Measurements from ENCODE around the gene MYO1D. TPM values are rescaled to one million over a fixed set of nuclear protein-coding genes. Genes with fewer than 3 reads are reported as not detected.

Gene MYO1D
- total RNA-seq, 1 donor from 2014 or later = 12.1 TPM

DNA sequence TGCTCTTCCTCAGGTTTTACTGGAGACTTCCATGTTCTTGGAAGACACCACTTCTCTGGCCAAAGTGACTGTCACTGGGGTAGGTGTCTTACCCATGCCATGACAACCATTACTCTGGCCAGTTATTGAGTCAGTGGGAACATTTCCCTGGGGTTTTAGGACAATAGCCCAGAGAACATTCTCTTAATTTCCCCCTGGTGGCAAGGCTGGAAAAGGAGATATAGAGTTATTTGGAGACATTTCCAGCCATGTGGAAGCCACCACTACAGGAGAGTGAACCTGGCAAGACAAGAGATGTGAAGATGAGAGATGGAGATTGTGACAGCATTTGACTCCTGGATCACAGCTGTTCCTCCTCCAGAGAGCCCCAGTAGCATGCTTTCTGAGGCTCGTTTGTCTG, 283.9 kb downstream of the MYO1D start:
- Mint-ChIP-seq H3K9me3 (no peaks in the 10 kb centered on the region), H3K27ac (no peak overlapping the region), H3K4me1 (ENCODE audit: low read depth) (peaks cover 19% of the 10 kb centered on the region), H3K27me3 (ENCODE audit: insufficient read depth) (peaks cover 4% of the 10 kb centered on the region), H3K4me3 (no peak overlapping the region), H3K36me3 (ENCODE audit: low read depth) (no peaks in the 10 kb centered on the region)
- DNase-seq (ENCODE audit: low spot score) = no peak
- intact Hi-C loops (cut with micrococcal nuclease) = no loop called here

DNA sequence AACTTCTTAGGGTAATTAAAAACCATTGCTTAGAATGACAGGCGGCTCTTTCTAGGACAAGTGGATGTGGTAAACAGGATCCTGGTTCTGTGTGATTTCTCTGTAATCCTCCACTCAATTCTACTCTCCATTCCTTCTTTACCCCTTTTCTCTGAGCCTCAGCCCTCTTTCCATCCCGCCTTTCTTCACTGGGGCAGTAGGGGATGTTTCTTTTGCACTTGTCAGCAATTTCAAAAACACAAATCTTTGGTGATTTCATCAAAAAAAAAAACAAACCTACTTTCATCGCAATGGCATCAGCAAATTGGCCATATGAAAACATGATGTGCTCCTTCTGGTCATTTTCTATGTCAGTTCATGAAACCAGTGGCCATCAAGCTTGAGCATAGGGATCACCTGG, 285.5 kb downstream of the MYO1D start:
- H3K27ac Mint-ChIP-seq = no peak overlapping the region
- DNase-seq (ENCODE audit: low spot score) = no peak
- H3K9me3 Mint-ChIP-seq = no peaks in the 10 kb centered on the region
- H3K36me3 Mint-ChIP-seq (ENCODE audit: low read depth) = peaks cover 1% of the 10 kb centered on the region
- H3K4me3 Mint-ChIP-seq = no peak overlapping the region
- intact Hi-C loops (cut with micrococcal nuclease) = no loop called here
- peaks cover 10% of the 10 kb centered on the region for H3K4me1 Mint-ChIP-seq (ENCODE audit: low read depth)
- H3K27me3 Mint-ChIP-seq (ENCODE audit: insufficient read depth) = peaks cover 7% of the 10 kb centered on the region

DNA sequence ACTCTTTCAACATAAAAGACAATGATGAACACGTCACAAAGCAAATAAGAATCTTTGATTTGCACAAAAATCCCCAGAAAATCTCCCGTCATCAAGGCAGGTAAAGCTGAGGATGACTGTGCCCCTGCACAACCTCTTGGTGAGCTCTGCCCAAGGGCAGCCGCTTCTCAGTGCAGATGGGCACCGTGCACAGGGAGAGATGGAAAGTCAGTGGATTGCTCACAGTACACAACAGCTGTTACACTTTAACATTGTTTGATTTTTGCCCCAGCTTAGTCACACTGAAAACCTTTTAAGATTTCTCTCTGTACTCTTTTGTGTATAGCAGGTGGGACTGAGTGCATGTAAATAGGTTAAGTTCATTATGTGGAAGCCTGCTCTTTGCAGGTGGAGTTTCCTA, 285.9 kb downstream of the MYO1D start:
- DNase-seq (ENCODE audit: low spot score) = no peak
- Mint-ChIP-seq H3K4me1 (ENCODE audit: low read depth) (peaks cover 8% of the 10 kb centered on the region), H3K27ac (no peak overlapping the region), H3K36me3 (ENCODE audit: low read depth) (peaks cover 1% of the 10 kb centered on the region), H3K9me3 (no peaks in the 10 kb centered on the region), H3K27me3 (ENCODE audit: insufficient read depth) (peaks cover 7% of the 10 kb centered on the region), H3K4me3 (no peak overlapping the region)
- intact Hi-C loops (cut with micrococcal nuclease) = no loop called here

DNA sequence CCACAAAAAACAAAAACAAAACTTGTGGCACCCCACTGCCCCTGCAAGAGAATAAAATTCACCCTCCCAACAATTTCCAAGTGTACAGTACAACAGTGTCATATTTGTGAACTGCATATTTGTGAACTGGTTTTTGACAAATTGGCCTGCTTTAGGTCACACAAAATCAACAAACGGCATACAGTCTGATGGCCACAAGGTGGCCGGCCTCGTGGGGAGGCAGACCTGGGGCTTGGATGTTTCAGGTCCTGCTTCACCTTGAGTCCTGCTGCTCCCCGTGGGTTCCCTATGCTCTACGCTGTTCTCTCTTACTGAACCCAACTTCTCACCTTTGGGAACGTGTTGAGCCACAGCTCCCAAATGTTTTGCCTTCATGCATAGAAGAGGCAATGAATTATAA, 287.9 kb downstream of the MYO1D start:
- H3K36me3 Mint-ChIP-seq (ENCODE audit: low read depth) = peaks cover 3% of the 10 kb centered on the region
- peaks cover 3% of the 10 kb centered on the region for H3K9me3 Mint-ChIP-seq
- H3K27ac Mint-ChIP-seq = no peak overlapping the region
- intact Hi-C loops (cut with micrococcal nuclease) = no loop called here
- no peak for DNase-seq (ENCODE audit: low spot score)
- H3K4me1 Mint-ChIP-seq (ENCODE audit: low read depth) = no peaks in the 10 kb centered on the region
- H3K4me3 Mint-ChIP-seq = no peak overlapping the region
- peaks cover 7% of the 10 kb centered on the region for H3K27me3 Mint-ChIP-seq (ENCODE audit: insufficient read depth)

DNA sequence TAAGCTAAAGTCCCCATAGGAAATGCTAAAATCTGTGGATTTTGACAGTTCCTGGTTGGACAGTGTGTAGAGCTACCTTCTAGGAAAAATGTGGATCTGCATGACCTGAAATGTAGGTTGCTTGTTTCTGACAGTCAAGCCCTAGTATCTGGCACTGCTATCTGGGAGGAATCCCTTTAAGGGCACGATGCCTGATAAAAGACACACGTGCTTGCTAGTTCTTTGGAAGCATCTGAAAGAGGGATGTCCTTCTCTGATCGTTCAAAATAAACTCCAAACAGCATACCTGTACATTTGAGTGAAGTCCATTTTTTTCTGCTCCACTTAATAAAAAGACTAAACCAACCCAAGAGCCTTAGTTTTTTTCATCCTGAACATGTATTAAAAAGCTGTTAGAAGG, 288.8 kb downstream of the MYO1D start:
- Mint-ChIP-seq H3K27ac (no peak overlapping the region), H3K4me3 (no peak overlapping the region), H3K9me3 (peaks cover 7% of the 10 kb centered on the region), H3K4me1 (ENCODE audit: low read depth) (no peaks in the 10 kb centered on the region), H3K36me3 (ENCODE audit: low read depth) (peaks cover 4% of the 10 kb centered on the region), H3K27me3 (ENCODE audit: insufficient read depth) (peaks cover 7% of the 10 kb centered on the region)
- DNase-seq (ENCODE audit: low spot score) = no peak
- intact Hi-C loops (cut with micrococcal nuclease) = no loop called here

DNA sequence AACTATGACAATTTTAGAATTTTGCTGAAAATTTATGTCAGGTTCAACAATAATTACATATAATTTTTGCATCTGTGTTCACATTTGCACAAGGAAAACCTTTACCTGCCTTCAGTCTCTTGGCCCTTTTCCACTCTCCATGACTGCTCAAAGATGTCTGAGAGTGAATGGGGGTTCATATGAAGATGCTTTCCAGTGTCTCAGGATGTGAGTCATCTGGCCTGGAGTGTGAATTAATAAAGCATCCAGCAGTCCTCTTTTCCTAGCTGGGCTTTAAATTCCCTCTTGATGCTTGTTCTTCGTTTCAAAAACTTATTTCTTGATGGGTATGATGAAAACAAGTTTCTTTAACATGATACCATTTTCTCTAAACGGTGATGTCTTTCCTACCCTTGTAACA, 290.3 kb downstream of the MYO1D start:
- Mint-ChIP-seq H3K4me1 (ENCODE audit: low read depth) (no peaks in the 10 kb centered on the region), H3K27ac (no peak overlapping the region), H3K9me3 (peaks cover 18% of the 10 kb centered on the region), H3K36me3 (ENCODE audit: low read depth) (peaks cover 10% of the 10 kb centered on the region), H3K27me3 (ENCODE audit: insufficient read depth) (peaks cover 9% of the 10 kb centered on the region), H3K4me3 (no peak overlapping the region)
- intact Hi-C loops (cut with micrococcal nuclease) = no loop called here
- no peak for DNase-seq (ENCODE audit: low spot score)

DNA sequence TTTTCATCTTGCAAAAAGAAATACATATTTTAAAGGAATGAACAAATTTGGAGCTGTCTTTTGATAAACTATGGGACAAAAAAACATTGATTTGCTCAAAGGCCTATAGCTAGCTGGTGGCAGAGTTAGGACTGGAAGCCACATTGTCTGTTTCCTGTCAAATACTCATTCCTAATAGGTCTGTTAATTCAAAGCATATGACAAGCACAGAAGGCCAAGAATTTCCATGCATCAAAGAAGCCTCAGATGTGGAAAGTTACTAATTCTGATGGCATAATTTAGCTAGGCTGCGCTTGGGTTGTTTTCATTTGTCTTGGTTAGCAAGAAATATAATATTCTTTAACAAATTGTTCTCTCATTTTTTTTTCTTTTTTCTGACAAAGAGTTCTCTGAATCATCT, 292.1 kb downstream of the MYO1D start:
- no peaks in the 10 kb centered on the region for H3K4me1 Mint-ChIP-seq (ENCODE audit: low read depth)
- peaks cover 8% of the 10 kb centered on the region for H3K27me3 Mint-ChIP-seq (ENCODE audit: insufficient read depth)
- no peak overlapping the region for H3K27ac Mint-ChIP-seq
- peaks cover 10% of the 10 kb centered on the region for H3K36me3 Mint-ChIP-seq (ENCODE audit: low read depth)
- no peak for DNase-seq (ENCODE audit: low spot score)
- intact Hi-C loops (cut with micrococcal nuclease) = no loop called here
- peaks cover 28% of the 10 kb centered on the region for H3K9me3 Mint-ChIP-seq
- no peak overlapping the region for H3K4me3 Mint-ChIP-seq

DNA sequence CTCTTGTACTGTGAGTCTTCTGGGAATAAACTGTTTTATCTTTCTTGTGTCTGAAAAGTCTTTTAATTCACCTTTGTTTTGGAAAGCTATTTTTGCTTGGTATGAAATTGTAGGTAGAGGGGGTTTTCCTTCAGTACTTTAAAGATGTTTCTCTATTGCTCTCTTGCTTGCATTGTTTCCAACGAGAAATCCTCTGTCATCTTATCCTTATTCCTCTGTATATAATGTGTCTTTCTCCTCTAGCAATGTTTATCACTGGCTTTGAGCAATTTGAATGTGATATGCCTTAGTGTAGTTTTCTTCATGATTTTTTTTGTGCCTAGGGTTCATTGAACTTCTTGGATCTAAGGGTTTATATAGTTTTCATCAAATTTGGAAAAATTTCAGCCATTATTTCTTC, 293.9 kb downstream of the MYO1D start:
- no peak for DNase-seq (ENCODE audit: low spot score)
- Mint-ChIP-seq H3K4me1 (ENCODE audit: low read depth) (no peaks in the 10 kb centered on the region), H3K9me3 (peaks cover 28% of the 10 kb centered on the region), H3K27me3 (ENCODE audit: insufficient read depth) (peaks cover 9% of the 10 kb centered on the region), H3K36me3 (ENCODE audit: low read depth) (peaks cover 10% of the 10 kb centered on the region), H3K27ac (no peak overlapping the region), H3K4me3 (no peak overlapping the region)
- intact Hi-C loops (cut with micrococcal nuclease) = no loop called here

DNA sequence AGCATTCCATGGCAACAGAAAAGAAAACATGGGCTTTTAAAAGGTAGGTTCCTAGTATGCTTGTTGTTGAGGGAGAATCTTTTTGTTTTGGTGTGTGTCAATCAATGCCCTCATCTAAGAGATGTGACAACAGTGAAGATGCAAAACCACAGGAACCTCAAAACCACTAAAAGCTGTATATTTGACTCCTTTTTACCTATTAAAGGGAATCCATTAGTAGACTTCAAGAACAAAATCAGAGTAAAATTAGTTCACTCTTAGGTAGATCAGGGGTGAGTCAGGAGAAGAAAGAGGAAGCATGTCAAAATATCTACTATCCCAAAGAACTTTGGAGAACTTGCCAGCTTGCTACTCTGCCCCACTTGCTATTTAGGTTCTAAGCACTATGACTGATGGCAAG, 301.1 kb downstream of the MYO1D start:
- no peak overlapping the region for H3K27ac Mint-ChIP-seq
- H3K9me3 Mint-ChIP-seq = peaks cover 3% of the 10 kb centered on the region
- intact Hi-C loops (cut with micrococcal nuclease) = no loop called here
- H3K4me3 Mint-ChIP-seq = no peak overlapping the region
- peaks cover 9% of the 10 kb centered on the region for H3K4me1 Mint-ChIP-seq (ENCODE audit: low read depth)
- no peak for DNase-seq (ENCODE audit: low spot score)
- H3K27me3 Mint-ChIP-seq (ENCODE audit: insufficient read depth) = peaks cover 8% of the 10 kb centered on the region
- H3K36me3 Mint-ChIP-seq (ENCODE audit: low read depth) = no peaks in the 10 kb centered on the region

DNA sequence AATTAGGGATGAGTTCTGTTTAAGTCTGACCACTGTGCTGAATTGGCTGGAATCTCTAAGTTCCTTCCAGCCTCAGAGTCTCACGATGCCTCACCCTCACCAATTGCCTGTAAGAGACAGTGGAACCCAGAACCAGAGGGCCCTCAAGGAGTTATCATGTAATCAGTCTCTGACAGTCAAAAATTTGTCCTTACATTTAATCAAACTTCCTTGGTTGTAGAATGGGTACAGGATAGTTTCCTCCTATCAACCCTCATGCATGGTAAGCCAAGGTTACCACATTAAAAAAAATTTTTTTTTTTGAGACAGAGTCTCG, 306.9 kb downstream of the MYO1D start:
- intact Hi-C loops (cut with micrococcal nuclease) = no loop called here
- Mint-ChIP-seq H3K9me3 (no peaks in the 10 kb centered on the region), H3K36me3 (ENCODE audit: low read depth) (no peaks in the 10 kb centered on the region), H3K4me1 (ENCODE audit: low read depth) (no peaks in the 10 kb centered on the region), H3K27ac (no peak overlapping the region), H3K4me3 (no peak overlapping the region), H3K27me3 (ENCODE audit: insufficient read depth) (peaks cover 10% of the 10 kb centered on the region)
- no peak for DNase-seq (ENCODE audit: low spot score)

DNA sequence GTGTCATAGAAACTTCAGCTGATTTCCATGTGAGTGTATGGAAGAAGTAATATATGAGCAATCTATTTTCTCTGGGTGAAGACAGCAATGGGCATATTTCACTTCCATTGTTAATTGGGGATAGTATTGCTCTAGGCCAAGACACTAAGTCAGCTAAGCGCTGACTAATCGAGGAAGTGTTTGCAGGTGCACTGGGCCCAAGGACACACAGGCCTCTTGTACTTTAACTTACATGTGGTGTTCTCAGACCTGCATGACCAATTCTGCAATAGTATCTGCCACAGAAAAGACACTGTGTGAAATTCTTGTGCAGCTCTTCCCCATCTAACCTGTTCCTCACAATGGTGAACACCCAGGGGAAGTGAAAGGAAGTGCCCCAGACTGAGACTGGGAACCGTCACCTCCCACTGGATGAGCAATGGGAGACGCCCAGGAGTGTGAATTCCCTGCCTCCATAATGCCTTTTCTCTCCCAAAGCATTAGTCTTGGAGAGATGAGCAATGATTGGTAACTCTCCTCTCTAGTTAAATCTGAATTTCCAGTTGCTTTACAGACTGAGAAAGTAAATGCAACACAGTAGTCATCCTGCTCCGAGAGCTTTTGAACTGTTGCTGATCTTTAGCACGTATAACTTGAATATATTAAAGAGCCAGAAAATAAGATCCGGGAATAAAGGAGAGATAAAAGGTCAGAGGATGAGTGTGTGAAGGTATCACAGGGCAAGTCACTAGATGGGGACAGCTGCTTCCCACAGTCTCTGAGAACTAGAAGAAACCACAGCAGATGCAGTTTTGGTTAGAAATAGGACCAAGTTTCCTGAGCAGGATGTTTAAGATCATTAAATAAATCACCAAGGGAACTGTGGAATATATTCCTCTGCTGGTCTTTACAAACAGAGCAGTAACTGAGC, 307.5 kb downstream of the MYO1D start:
- intact Hi-C loops (cut with micrococcal nuclease) = no loop called here
- DNase-seq (ENCODE audit: low spot score) = no peak
- no peak overlapping the region for H3K27ac Mint-ChIP-seq
- no peak overlapping the region for H3K4me3 Mint-ChIP-seq
- H3K36me3 Mint-ChIP-seq (ENCODE audit: low read depth) = no peaks in the 10 kb centered on the region
- no peaks in the 10 kb centered on the region for H3K9me3 Mint-ChIP-seq
- H3K4me1 Mint-ChIP-seq (ENCODE audit: low read depth) = peaks cover 3% of the 10 kb centered on the region
- peaks cover 10% of the 10 kb centered on the region for H3K27me3 Mint-ChIP-seq (ENCODE audit: insufficient read depth)

DNA sequence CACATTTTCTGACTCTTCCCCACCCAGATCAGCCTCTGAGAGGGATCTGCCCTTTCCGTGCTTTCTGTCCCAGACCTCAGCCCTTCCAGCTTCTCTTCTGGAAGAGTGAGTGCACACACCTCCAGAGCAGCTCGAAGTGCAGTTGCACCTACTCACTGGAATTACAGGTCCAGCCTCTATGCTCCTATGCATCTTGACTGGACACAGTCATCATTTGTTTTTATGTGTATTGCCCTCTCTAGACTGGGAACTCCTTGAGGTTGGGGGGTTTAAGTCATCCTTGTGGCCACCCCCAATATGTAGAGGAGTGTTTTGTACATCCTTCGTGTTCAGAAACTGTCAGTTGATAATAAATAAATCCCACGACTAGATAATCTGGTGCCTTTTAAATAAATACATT, 308.2 kb downstream of the MYO1D start:
- Mint-ChIP-seq H3K4me1 (ENCODE audit: low read depth) (peaks cover 10% of the 10 kb centered on the region), H3K4me3 (no peak overlapping the region), H3K9me3 (no peaks in the 10 kb centered on the region), H3K27me3 (ENCODE audit: insufficient read depth) (peaks cover 9% of the 10 kb centered on the region), H3K36me3 (ENCODE audit: low read depth) (no peaks in the 10 kb centered on the region), H3K27ac (no peak overlapping the region)
- intact Hi-C loops (cut with micrococcal nuclease) = no loop called here
- DNase-seq (ENCODE audit: low spot score) = no peak

DNA sequence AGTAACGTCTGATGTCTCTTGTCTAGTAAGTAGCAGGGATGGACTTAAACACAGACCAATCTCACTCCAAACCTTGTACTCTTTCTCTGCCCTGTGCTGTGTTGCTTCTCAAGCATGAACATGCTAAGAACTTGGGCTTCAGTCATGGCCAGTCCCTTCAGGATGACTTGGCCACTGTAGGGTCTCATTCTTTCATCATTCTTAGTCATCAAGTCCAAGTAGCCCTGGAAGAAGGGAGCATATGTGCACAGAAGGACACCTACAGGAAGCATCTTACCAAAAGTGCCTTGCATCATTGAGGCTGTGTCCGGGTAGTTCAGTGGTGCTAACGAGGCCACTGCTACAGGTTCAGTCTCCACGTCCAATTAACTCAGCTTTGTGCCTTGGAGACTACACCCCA, 309.4 kb downstream of the MYO1D start:
- Mint-ChIP-seq H3K4me3 (no peak overlapping the region), H3K4me1 (ENCODE audit: low read depth) (peaks cover 10% of the 10 kb centered on the region), H3K27ac (no peak overlapping the region), H3K27me3 (ENCODE audit: insufficient read depth) (peaks cover 9% of the 10 kb centered on the region), H3K36me3 (ENCODE audit: low read depth) (no peaks in the 10 kb centered on the region), H3K9me3 (no peaks in the 10 kb centered on the region)
- DNase-seq (ENCODE audit: low spot score) = no peak
- intact Hi-C loops (cut with micrococcal nuclease) = no loop called here

DNA sequence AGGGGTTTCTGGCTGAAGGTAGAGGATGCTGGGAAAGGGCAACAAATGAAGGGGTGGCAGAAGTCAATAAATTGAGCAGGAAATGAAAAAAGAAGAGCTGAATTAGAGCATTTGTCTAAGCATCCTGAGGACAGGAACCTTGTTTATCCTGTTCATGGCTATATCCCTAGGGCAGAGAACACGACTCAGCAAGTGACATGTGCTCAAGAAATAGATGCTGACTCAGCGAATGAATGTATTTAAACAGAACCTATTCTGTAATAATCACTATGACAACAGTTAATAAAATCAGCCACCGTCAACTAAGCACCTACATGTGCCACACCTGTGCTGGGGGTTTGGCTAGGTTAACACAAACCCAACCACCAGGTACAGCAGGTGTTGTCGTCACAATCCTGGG, 309.8 kb downstream of the MYO1D start:
- Mint-ChIP-seq H3K27me3 (ENCODE audit: insufficient read depth) (peaks cover 7% of the 10 kb centered on the region), H3K27ac (no peak overlapping the region), H3K4me3 (no peak overlapping the region), H3K36me3 (ENCODE audit: low read depth) (no peaks in the 10 kb centered on the region), H3K9me3 (no peaks in the 10 kb centered on the region), H3K4me1 (ENCODE audit: low read depth) (peaks cover 10% of the 10 kb centered on the region)
- intact Hi-C loops (cut with micrococcal nuclease) = no loop called here
- DNase-seq (ENCODE audit: low spot score) = no peak

All from activated T-helper 1 cell treated with anti-CD3 and anti-CD28 coated beads, Interleukin-12 subunit alpha, Interleukin-12 subunit beta, Interleukin-2, Interleukin-4 antibody, amounts not matched to agents 30 ng/mL and 10 ng/mL and 1 ng/mL, durations not matched to agents 14 hours and 24 hours and 36 hours (primary cell).